Loucy (cell line): Measurements from ENCODE around the gene SCRT2.

ENCODE experiments used
- CTCF ChIP-seq: fragments of 200-600 bp; sonication (generic); conservative IDR thresholded peaks from 2 replicates; pipeline ENCODE4 v1.5.1; 2014; ENCODE audit warnings: mild to moderate bottlenecking, antibody characterized with exemption, low read length
- EZH2phosphoT487 ChIP-seq: fragments of 200-600 bp; IDR thresholded peaks from 2 replicates; pipeline ENCODE4 v1.6.1; 2018; ENCODE audit warnings: antibody characterized with exemption, mild to moderate bottlenecking, moderate library complexity, borderline replicate concordance

GRCh38 chr20:658202-658601, 17.4 kb downstream of the SCRT2 start:
- TF ChIP-seq CTCF (no peak), EZH2phosphoT487 (no peak)
